Skeletal muscle satellite cell (primary cell): ENCODE measurements around the gene UGT1A9.

Experiments
- H3K27me3 ChIP-seq: 2 replicates; pipeline ENCODE4 v1.7.0; 2013; ENCODE audit warnings: low read length; ENCODE audit not compliant: control insufficient read depth, insufficient read depth
- H3K36me3 ChIP-seq: 2 replicates; pipeline ENCODE4 v1.7.0; 2013; ENCODE audit warnings: mild to moderate bottlenecking, control low read depth, low read length; ENCODE audit not compliant: insufficient read depth
- H3K4me1 ChIP-seq: 2 replicates; pipeline ENCODE4 v1.7.0; 2013; ENCODE audit warnings: low read length; ENCODE audit not compliant: control insufficient read depth, insufficient read depth
- H3K4me2 ChIP-seq: 2 replicates; pipeline ENCODE4 v1.7.0; 2013; ENCODE audit warnings: mild to moderate bottlenecking, low read length
- H3K4me3 ChIP-seq: 2 replicates; pipeline ENCODE4 v1.7.0; 2013; ENCODE audit warnings: low read length
- H3K9ac ChIP-seq: 2 replicates; pipeline ENCODE4 v1.7.0; 2013; ENCODE audit warnings: mild to moderate bottlenecking, low read depth, low read length, moderate library complexity
- H3K9me3 ChIP-seq: replicated peaks from 2 replicates; pipeline ENCODE4 v1.7.0; 2013; ENCODE audit warnings: mild to moderate bottlenecking, control low read depth, low read length

The UGT1A9 gene

GRCh38 chr2:233769260-233769659 is 97.6 kb downstream of the UGT1A9 start:
- Histone ChIP-seq H3K4me1 (peaks cover 8% of the 10 kb centered on the region), H3K36me3 (no peaks in the 10 kb centered on the region), H3K4me3 (no peak overlapping the region), H3K27me3 (peaks cover 4% of the 10 kb centered on the region), H3K9ac (no peak overlapping the region), H3K9me3 (no peaks in the 10 kb centered on the region), H3K4me2 (no peak overlapping the region)

- H3K27me3 ChIP-seq = peaks cover 4% of the 10 kb centered on the region
- H3K4me3 ChIP-seq = no peak overlapping the region
- no peaks in the 10 kb centered on the region for H3K36me3 ChIP-seq
- H3K9ac ChIP-seq = no peak overlapping the region
- H3K4me2 ChIP-seq = no peak overlapping the region
- no peaks in the 10 kb centered on the region for H3K9me3 ChIP-seq
- H3K4me1 ChIP-seq = no peaks in the 10 kb centered on the region
Observed at GRCh38 chr2:233772153-233772552, 100.5 kb downstream of the UGT1A9 start.

DNA sequence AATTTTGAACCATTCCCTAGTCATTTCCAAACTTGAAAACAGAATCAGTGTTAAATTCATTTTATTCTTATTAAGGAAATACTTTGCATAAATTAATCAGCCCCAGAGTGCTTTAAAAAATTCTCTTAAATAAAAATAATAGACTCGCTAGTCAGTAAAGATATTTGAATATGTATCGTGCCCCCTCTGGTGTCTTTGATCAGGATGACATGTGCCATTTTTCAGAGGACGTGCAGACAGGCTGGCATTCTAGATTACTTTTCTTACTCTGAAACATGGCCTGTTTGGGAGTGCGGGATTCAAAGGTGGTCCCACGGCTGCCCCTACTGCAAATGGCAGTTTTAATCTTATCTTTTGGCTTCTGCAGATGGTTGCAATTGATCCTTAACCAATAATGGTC is 100.9 kb downstream of the UGT1A9 start:
- H3K36me3 ChIP-seq = no peaks in the 10 kb centered on the region
- no peaks in the 10 kb centered on the region for H3K9me3 ChIP-seq
- no peak overlapping the region for H3K4me2 ChIP-seq
- no peak overlapping the region for H3K4me3 ChIP-seq
- H3K9ac ChIP-seq = no peak overlapping the region
- no peaks in the 10 kb centered on the region for H3K4me1 ChIP-seq
- H3K27me3 ChIP-seq = peaks cover 4% of the 10 kb centered on the region

GRCh38 chr2:233773854-233774253 is 102.2 kb downstream of the UGT1A9 start:
- Histone ChIP-seq H3K4me3 (no peak overlapping the region), H3K36me3 (no peaks in the 10 kb centered on the region), H3K4me1 (no peaks in the 10 kb centered on the region), H3K9me3 (no peaks in the 10 kb centered on the region), H3K9ac (no peak overlapping the region), H3K4me2 (no peak overlapping the region), H3K27me3 (peaks cover 3% of the 10 kb centered on the region)

DNA sequence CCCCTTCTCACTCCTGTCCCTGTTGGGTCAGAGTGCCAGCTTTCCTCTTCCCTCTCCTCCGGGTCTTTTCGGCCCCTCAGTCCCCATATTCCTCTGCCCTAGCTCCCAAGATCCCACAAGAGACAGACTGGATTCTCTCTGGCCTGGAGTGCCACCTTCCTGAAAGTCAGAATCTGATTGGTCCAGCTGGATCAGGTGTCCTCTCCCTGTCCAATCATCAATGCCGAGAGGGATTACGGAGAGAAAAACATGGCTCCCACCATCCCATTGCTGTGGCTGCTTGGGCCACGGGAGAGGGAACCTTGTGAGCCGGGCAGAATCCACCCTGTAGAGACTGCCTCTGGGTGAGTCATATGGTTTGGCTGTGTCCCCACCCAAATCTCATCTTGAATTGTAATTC is 103.7 kb downstream of the UGT1A9 start:
- H3K27me3 ChIP-seq = peaks cover 3% of the 10 kb centered on the region
- no peak overlapping the region for H3K4me3 ChIP-seq
- no peaks in the 10 kb centered on the region for H3K9me3 ChIP-seq
- H3K9ac ChIP-seq = no peak overlapping the region
- no peaks in the 10 kb centered on the region for H3K36me3 ChIP-seq
- no peaks in the 10 kb centered on the region for H3K4me1 ChIP-seq
- H3K4me2 ChIP-seq = no peak overlapping the region

DNA sequence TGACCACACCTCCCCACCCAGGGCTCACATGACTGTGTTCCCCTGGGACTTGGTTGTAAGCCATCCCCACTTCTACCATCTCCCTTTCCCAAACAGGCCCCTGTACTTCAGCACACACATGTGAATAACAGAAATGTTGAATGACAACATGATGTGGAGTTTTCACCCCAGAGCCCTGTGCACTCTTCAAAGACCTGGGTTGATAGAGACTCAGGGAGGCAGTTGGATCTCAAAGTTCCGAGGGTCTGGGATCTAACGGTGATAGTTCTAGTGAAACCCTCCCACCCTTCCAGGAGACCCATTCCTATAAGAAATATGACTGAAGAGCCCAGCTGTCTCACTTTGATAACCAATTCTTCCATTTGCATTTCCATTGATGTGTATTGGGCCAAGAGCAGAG is 106.3 kb downstream of the UGT1A9 start, which contains the start of gene MROH2A:
MROH2A (plus strand) TSS at position 301 of the 400 bp plus-strand sequence. CDS start 1,029 bp downstream, outside the sequence.
- no peak within 1 kb of the TSS for H3K4me3 ChIP-seq
- no peaks in the 10 kb centered on the region for H3K4me1 ChIP-seq
- no peak within 1 kb of the TSS for H3K9ac ChIP-seq
- no peaks in the 10 kb centered on the region for H3K9me3 ChIP-seq
- H3K27me3 ChIP-seq = peaks cover 3% of the 10 kb centered on the region
- no peak within 1 kb of the TSS for H3K4me2 ChIP-seq
- H3K36me3 ChIP-seq = no peaks in the 10 kb centered on the region

DNA sequence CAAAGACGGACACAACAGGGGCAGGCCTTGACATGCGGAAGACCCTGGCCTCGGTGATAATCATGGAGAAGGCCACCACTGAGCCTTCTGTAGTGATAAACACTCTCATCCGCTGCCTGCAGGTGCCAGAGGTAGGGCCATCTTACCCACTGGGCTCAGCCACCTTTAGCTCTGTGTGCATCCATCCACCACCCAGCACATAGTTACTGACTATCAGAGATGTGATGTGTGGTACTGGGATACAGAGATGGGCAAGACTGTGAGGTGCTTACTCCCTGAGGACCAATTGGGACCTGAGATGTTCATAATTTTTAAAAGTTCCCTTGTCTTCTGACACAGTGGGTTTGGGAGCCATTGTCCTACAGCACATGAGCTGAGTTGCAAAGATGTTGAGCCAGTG is 108.0 kb downstream of the UGT1A9 start:
- Histone ChIP-seq H3K27me3 (peaks cover 3% of the 10 kb centered on the region), H3K9ac (no peak overlapping the region), H3K4me1 (no peaks in the 10 kb centered on the region), H3K9me3 (no peaks in the 10 kb centered on the region), H3K4me3 (no peak overlapping the region), H3K4me2 (no peak overlapping the region), H3K36me3 (no peaks in the 10 kb centered on the region)

- no peaks in the 10 kb centered on the region for H3K4me1 ChIP-seq
- H3K4me2 ChIP-seq = no peak overlapping the region
- no peaks in the 10 kb centered on the region for H3K36me3 ChIP-seq
- H3K4me3 ChIP-seq = no peak overlapping the region
- H3K9me3 ChIP-seq = no peaks in the 10 kb centered on the region
- no peak overlapping the region for H3K9ac ChIP-seq
- H3K27me3 ChIP-seq = peaks cover 3% of the 10 kb centered on the region
Observed at GRCh38 chr2:233780771-233781170, 109.1 kb downstream of the UGT1A9 start.

- Histone ChIP-seq H3K9ac (no peak overlapping the region), H3K36me3 (no peaks in the 10 kb centered on the region)
Observed at GRCh38 chr2:233789554-233789953, 117.9 kb downstream of the UGT1A9 start.

DNA sequence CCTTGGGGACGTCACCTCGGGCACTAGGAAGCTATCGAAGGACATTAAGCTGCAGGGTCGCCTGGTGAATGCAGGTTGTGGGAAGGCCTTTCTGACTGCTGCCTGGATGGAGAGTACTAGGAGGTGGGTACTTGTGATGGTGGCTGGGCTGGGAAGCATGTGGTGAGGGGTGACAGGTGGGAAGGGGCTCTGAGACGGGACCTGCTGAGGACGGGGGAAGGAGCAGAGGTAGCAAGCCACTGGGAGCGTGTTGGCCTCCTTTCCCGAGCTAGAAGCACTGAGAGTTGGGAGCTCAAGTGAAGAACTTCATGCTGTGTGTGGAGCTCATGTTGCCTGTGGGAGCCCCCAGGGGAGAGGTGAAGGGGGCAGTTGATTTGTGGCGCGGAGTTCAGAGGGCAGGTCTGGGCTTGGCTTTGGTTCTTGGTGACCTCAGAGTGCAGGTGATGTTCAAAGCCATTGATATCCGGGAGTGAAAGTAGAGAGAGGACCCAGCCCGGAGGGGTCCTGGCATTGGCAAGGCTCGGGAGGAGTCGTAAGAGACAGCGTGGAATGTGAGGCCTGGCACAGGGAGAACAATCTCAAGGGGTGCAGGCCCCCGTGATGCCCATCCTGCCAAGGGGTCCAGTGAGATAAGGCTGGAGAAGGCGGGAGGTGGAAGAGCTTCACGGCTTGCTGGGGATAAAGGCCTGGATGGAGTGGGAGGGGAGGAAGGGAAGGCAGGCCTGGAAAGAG is 119.6 kb downstream of the UGT1A9 start:
- no peaks in the 10 kb centered on the region for H3K4me1 ChIP-seq
- no peak overlapping the region for H3K4me3 ChIP-seq
- no peaks in the 10 kb centered on the region for H3K27me3 ChIP-seq
- H3K9ac ChIP-seq = no peak overlapping the region
- H3K36me3 ChIP-seq = no peaks in the 10 kb centered on the region
- no peak overlapping the region for H3K4me2 ChIP-seq
- no peaks in the 10 kb centered on the region for H3K9me3 ChIP-seq

More at GRCh38 chr2:233789554-233789953, 117.9 kb downstream of the UGT1A9 start:
- Histone ChIP-seq H3K4me3 (no peak overlapping the region), H3K27me3 (no peaks in the 10 kb centered on the region), H3K4me1 (no peaks in the 10 kb centered on the region), H3K9me3 (no peaks in the 10 kb centered on the region), H3K4me2 (no peak overlapping the region)

DNA sequence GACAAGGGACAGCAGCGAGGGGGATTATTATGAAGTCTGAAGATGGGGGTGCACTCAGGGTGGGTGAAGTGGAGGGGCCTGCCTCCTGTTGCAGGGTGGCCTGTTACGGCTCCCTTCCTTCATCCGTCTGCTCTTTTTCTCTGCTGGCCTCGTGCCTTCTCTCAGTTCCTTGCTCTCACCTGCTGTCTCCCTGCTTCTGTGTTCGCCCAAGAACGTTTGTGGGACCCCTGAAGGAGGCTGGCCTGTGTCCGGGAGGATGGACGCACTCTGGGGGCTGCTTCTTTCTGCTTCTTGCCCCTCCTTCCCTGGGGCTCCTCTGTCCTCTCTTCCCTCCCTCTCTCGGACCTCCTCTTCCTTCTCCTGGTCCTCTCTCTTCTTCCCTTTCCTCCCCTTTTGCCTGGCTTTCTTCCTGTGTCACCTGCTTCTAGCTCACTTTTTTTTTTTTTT is 120.2 kb downstream of the UGT1A9 start:
- no peaks in the 10 kb centered on the region for H3K4me1 ChIP-seq
- no peak overlapping the region for H3K9ac ChIP-seq
- H3K4me3 ChIP-seq = no peak overlapping the region
- no peaks in the 10 kb centered on the region for H3K9me3 ChIP-seq
- H3K4me2 ChIP-seq = no peak overlapping the region
- H3K36me3 ChIP-seq = no peaks in the 10 kb centered on the region
- H3K27me3 ChIP-seq = no peaks in the 10 kb centered on the region

DNA sequence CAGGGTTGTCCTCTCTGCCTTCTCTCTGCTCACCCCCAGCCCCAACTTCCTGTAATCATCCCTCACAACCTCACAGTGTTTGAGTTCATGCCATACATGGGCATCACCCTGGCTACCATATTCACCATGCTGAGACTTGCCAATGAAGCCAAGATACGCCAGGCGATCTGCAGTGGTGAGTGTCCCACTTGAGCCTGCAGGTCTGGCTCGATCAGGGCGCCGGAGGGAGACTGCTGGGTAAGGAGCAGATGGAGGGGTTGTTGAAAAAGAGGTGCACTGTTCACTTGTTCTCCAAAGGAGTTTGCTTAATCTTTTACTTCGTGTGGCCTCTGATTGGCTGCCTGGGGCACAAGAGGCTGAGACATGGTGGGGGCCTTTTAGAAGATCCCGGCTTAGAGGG is 121.0 kb downstream of the UGT1A9 start:
- Histone ChIP-seq H3K4me3 (no peak overlapping the region), H3K27me3 (no peaks in the 10 kb centered on the region), H3K9me3 (no peaks in the 10 kb centered on the region), H3K4me1 (no peaks in the 10 kb centered on the region), H3K36me3 (no peaks in the 10 kb centered on the region), H3K9ac (no peak overlapping the region), H3K4me2 (no peak overlapping the region)
